H1 (cell line): Measurements from ENCODE around the gene GSTA1. TPM values are rescaled to one million over a fixed set of nuclear protein-coding genes. Genes with fewer than 3 reads are reported as not detected.

Source experiments
- CTCF ChIA-PET: fragments of 300-600 bp; sonication (Branson Sonifier 250); formaldehyde crosslinking; loops from one replicate; lab custom pipeline; 2021; ENCODE audit not compliant: partially characterized antibody; lab: Charles Lee
- POLR2A ChIA-PET: fragments of 300-600 bp; sonication (Branson Sonifier 250); formaldehyde crosslinking; loops from one replicate; lab custom pipeline; 2021; ENCODE audit warnings: inconsistent platforms; ENCODE audit not compliant: partially characterized antibody; lab: Charles Lee
- DNase-seq, 2 experiments: peaks; one replicate each; pipeline versions ENCODE4 v3.0.0 to v3.0.0-alpha.2; 2010 to 2022; ENCODE audit warnings: low spot score in 2 of 2, low read depth in 1 of 2, mixed read lengths in 1 of 2
- FAIRE-seq: peaks from 2 replicates; lab custom pipeline; 2011; peaks lifted over from hg19 to GRCh38; lab: Jason Lieb, UNC
- H2AFZ ChIP-seq: 2 replicates; pipeline ENCODE4 v1.8.1; 2012; ENCODE audit warnings: low read length, inconsistent platforms
- H2AK5ac ChIP-seq: 2 replicates; pipeline ENCODE4 v1.6.1; 2013; ENCODE audit warnings: low read depth, low read length
- H2BK120ac ChIP-seq: replicated peaks from 2 replicates; pipeline ENCODE3; 2013; ENCODE audit warnings: low read depth, low read length, inconsistent platforms
- H2BK12ac ChIP-seq: 2 replicates; pipeline ENCODE4 v1.6.1; 2013; ENCODE audit warnings: low read depth, low read length
- H2BK15ac ChIP-seq: 2 replicates; pipeline ENCODE4 v1.6.1; 2013; ENCODE audit warnings: low read length
- H2BK20ac ChIP-seq: 2 replicates; pipeline ENCODE4 v1.6.1; 2013; ENCODE audit warnings: low read length
- H2BK5ac ChIP-seq: 2 replicates; pipeline ENCODE4 v1.6.1; 2013; ENCODE audit warnings: low read depth, low read length
- H3K14ac ChIP-seq: 2 replicates; pipeline ENCODE4 v1.6.1; 2013; ENCODE audit warnings: inconsistent platforms; ENCODE audit not compliant: insufficient read length
- H3K18ac ChIP-seq: 2 replicates; pipeline ENCODE4 v1.6.1; 2013; ENCODE audit warnings: low read length; ENCODE audit errors: extremely low read depth
- H3K23ac ChIP-seq: 2 replicates; pipeline ENCODE4 v1.6.1; 2013; ENCODE audit warnings: inconsistent platforms; ENCODE audit not compliant: insufficient read length
- H3K23me2 ChIP-seq: 2 replicates; pipeline ENCODE4 v1.6.1; 2013; ENCODE audit warnings: low read depth, low read length
- H3K27ac ChIP-seq: 2 replicates; pipeline ENCODE4 v1.6.1; 2011; ENCODE audit warnings: low read depth, low read length, inconsistent platforms
- H3K27me3 ChIP-seq, 4 experiments: replicated peaks in 1 of 4; 1 replicate in 1 of 4; 2 replicates in 3 of 4; pipeline versions ENCODE4 v1.6.1 to v1.8.1; 2011 to 2013; ENCODE audit warnings: low read length in 3 of 4, mild to moderate bottlenecking in 3 of 4, inconsistent platforms in 2 of 4, mixed read lengths in 2 of 4, moderate library complexity in 1 of 4; ENCODE audit not compliant: control insufficient read depth in 3 of 4, insufficient read depth in 3 of 4; ENCODE audit errors: extremely low read depth in 1 of 4
- H3K36me3 ChIP-seq, 4 experiments: 2 replicates each; pipeline versions ENCODE4 v1.6.1 to v1.8.1; 2011 to 2013; ENCODE audit warnings: mild to moderate bottlenecking in 4 of 4, low read length in 3 of 4, moderate library complexity in 2 of 4, control low read depth in 1 of 4, inconsistent platforms in 1 of 4; ENCODE audit not compliant: insufficient read depth in 4 of 4, control insufficient read depth in 2 of 4
- H3K4ac ChIP-seq: replicated peaks from 2 replicates; pipeline ENCODE3; 2013; ENCODE audit warnings: low read length, low read depth, mixed read lengths, inconsistent platforms; ENCODE audit not compliant: insufficient read length
- H3K4me1 ChIP-seq, 4 experiments: replicated peaks in 1 of 4; 1 replicate in 1 of 4; 2 replicates in 3 of 4; pipeline versions ENCODE4 v1.6.1 to v1.8.1; 2011 to 2013; ENCODE audit warnings: low read length in 3 of 4, inconsistent platforms in 2 of 4, mixed read lengths in 1 of 4; ENCODE audit not compliant: insufficient read depth in 4 of 4, control insufficient read depth in 3 of 4
- H3K4me2 ChIP-seq, 2 experiments: 2 replicates each; pipeline versions ENCODE4 v1.6.1 to v1.8.1; 2011 to 2013; ENCODE audit warnings: low read depth in 2 of 2, low read length in 2 of 2, control low read depth in 1 of 2, inconsistent platforms in 1 of 2, mild to moderate bottlenecking in 1 of 2; ENCODE audit not compliant: insufficient read depth in 1 of 2
- H3K4me3 ChIP-seq, 4 experiments: fragments of 200-600, 300-600 bp in 1 of 4; sonication (generic), shearing (Covaris generic), sonication (Bioruptor Twin) in 1 of 4; 2 replicates each; pipeline versions ENCODE4 v1.5.1 to v1.8.1; 2011 to 2016; ENCODE audit warnings: low read length in 4 of 4, low read depth in 3 of 4, control low read depth in 2 of 4, inconsistent platforms in 2 of 4, mild to moderate bottlenecking in 2 of 4, mixed read lengths in 1 of 4, moderate library complexity in 1 of 4; ENCODE audit not compliant: insufficient read depth in 2 of 4; ENCODE audit errors: extremely low read depth in 1 of 4
- H3K56ac ChIP-seq: replicated peaks from 2 replicates; pipeline ENCODE3; 2013; ENCODE audit warnings: low read depth, mild to moderate bottlenecking, mixed read lengths, low read length, inconsistent platforms; ENCODE audit not compliant: insufficient read length
- H3K79me1 ChIP-seq: 2 replicates; pipeline ENCODE4 v1.6.1; 2013; ENCODE audit warnings: low read depth, low read length, control low read depth
- H3K79me2 ChIP-seq, 2 experiments: 2 replicates each; pipeline versions ENCODE4 v1.6.1 to v1.8.1; 2012 to 2013; ENCODE audit warnings: low read length in 2 of 2, mild to moderate bottlenecking in 2 of 2, inconsistent platforms in 1 of 2; ENCODE audit not compliant: insufficient read depth in 2 of 2, control insufficient read depth in 1 of 2
- H3K9ac ChIP-seq, 4 experiments: replicated peaks in 1 of 4; 1 replicate in 1 of 4; 2 replicates in 3 of 4; pipeline versions ENCODE4 v1.6.1 to v1.8.1; 2011 to 2013; ENCODE audit warnings: low read depth in 3 of 4, low read length in 3 of 4, control low read depth in 2 of 4, mild to moderate bottlenecking in 2 of 4, moderate library complexity in 2 of 4, inconsistent platforms in 1 of 4; ENCODE audit errors: extremely low read depth in 1 of 4
- H3K9me3 ChIP-seq, 2 experiments: 2 replicates each; pipeline versions ENCODE4 v1.6.1 to v1.8.1; 2012 to 2013; ENCODE audit warnings: mild to moderate bottlenecking in 2 of 2, moderate library complexity in 2 of 2, control low read depth in 1 of 2, inconsistent platforms in 1 of 2, low read depth in 1 of 2, low read length in 1 of 2, mixed read lengths in 1 of 2; ENCODE audit not compliant: insufficient read depth in 2 of 2
- H4K20me1 ChIP-seq, 2 experiments: replicated peaks in 1 of 2; 2 replicates each; pipeline versions ENCODE3 to v1.8.1; 2011 to 2013; ENCODE audit warnings: inconsistent platforms in 2 of 2, low read length in 2 of 2, mild to moderate bottlenecking in 1 of 2; ENCODE audit not compliant: insufficient read depth in 2 of 2, control insufficient read depth in 1 of 2
- H4K5ac ChIP-seq: 2 replicates; pipeline ENCODE4 v1.6.1; 2013; ENCODE audit warnings: low read length, low read depth, mixed read lengths, inconsistent platforms; ENCODE audit not compliant: insufficient read length
- H4K8ac ChIP-seq: 2 replicates; pipeline ENCODE4 v1.8.0; 2013; ENCODE audit warnings: mild to moderate bottlenecking, moderate library complexity, low read length, inconsistent platforms; ENCODE audit not compliant: insufficient read depth; ENCODE audit errors: extremely low read depth
- H4K91ac ChIP-seq: replicated peaks from 2 replicates; pipeline ENCODE3; 2013; ENCODE audit warnings: low read length, mixed read lengths, inconsistent platforms; ENCODE audit not compliant: insufficient read length
- ASH2L ChIP-seq: fragments of 200-600, 300-600 bp; sonication (generic); IDR thresholded peaks from one replicate; pipeline ENCODE4 v1.7.1; 2017; ENCODE audit warnings: low read length
- BACH1 ChIP-seq: IDR thresholded peaks from 2 replicates; pipeline ENCODE4 v1.6.1; 2012; ENCODE audit warnings: low read length, improper control_type of control experiment
- BRCA1 ChIP-seq: IDR thresholded peaks from 2 replicates; pipeline ENCODE4 v1.6.1; 2012; ENCODE audit warnings: low read depth, low read length, improper control_type of control experiment
- CREB1 ChIP-seq: IDR thresholded peaks from 2 replicates; pipeline ENCODE4 v1.6.1; 2012; ENCODE audit warnings: inconsistent platforms
- CTBP2 ChIP-seq: IDR thresholded peaks from 2 replicates; pipeline ENCODE4 v1.7.0; 2011; ENCODE audit warnings: borderline replicate concordance, mild to moderate bottlenecking, moderate library complexity, mixed read lengths, low read length; ENCODE audit not compliant: insufficient read depth, insufficient read length
- GTF2F1 ChIP-seq: IDR thresholded peaks from 2 replicates; pipeline ENCODE4 v1.6.1; 2012; ENCODE audit warnings: low read depth, low read length, improper control_type of control experiment, borderline replicate concordance
- JUND ChIP-seq: IDR thresholded peaks from 2 replicates; pipeline ENCODE4 v1.6.1; 2011; ENCODE audit warnings: mild to moderate bottlenecking, improper control_type of control experiment, low read length
- KDM1A ChIP-seq: fragments of 200-600, 300-600 bp; sonication (generic); IDR thresholded peaks from 2 replicates; pipeline ENCODE4 v1.7.1; 2016; ENCODE audit warnings: mild to moderate bottlenecking, low read length, borderline replicate concordance
- NRF1 ChIP-seq: IDR thresholded peaks from 2 replicates; pipeline ENCODE4 v1.6.1; 2011; ENCODE audit warnings: mild to moderate bottlenecking, low read depth, low read length, improper control_type of control experiment
- TEAD4 ChIP-seq: IDR thresholded peaks from 2 replicates; pipeline ENCODE4 v1.6.1; 2012; ENCODE audit warnings: low read depth, low read length, inconsistent platforms, mixed read lengths
- WGBS, 2 experiments: shearing (Covaris generic) in 1 of 2; methylation state at CpG; one replicate each; pipeline versions ENCODE4 v1.1.6 to v1.1.7; 2013 to 2015; ENCODE audit warnings: low lambda C conversion rate in 2 of 2, mixed read lengths in 2 of 2, inconsistent platforms in 1 of 2, low coverage in 1 of 2, missing lambda C conversion rate in 1 of 2; ENCODE audit not compliant: insufficient replicate concordance in 2 of 2, insufficient coverage in 1 of 2, insufficient read length in 1 of 2; ENCODE audit errors: extremely low coverage in 1 of 2, missing lambda C conversion rate in 1 of 2; 5-methylcytosine and 5-hydroxymethylcytosine counted together
- polyA plus RNA-seq, 7 experiments: library from polyadenylated mRNA; depleted of rRNA in 3 of 7; stranded (reverse) in 5 of 7; unstranded in 2 of 7; fragments of >200 nt in 5 of 7; fragments of 200-250 nt in 2 of 7; gene quantifications; 1 replicate in 5 of 7; 2 replicates in 1 of 7; 4 replicates in 1 of 7; pipeline versions ENCODE4 v1.2.1 to v1.2.3, GENCODE V29; 2011 to 2013; ENCODE audit warnings: missing spikeins in 2 of 7, mixed read lengths in 2 of 7
- total RNA-seq: library from RNA; stranded (reverse); fragmentation: NEBNext Ultra II Directional; extraction: Animal tissue kit (Norgen Biotek cat#: 25700); gene quantifications from 2 replicates; pipeline ENCODE4 v1.2.1, GENCODE V29; 2021
- TF ChIP-seq, protein P1 (sequence below): IDR thresholded peaks from 2 replicates; pipeline ENCODE4 v1.6.1; 2011; ENCODE audit warnings: low read length, improper control_type of control experiment
- TF ChIP-seq, protein P2 (sequence below): IDR thresholded peaks from 2 replicates; pipeline ENCODE4 v1.6.1; 2012; ENCODE audit warnings: low read length, inconsistent platforms

Gene GSTA1
- total and polyA plus RNA-seq, 2 of the 8 experiments (the other 6 are each of a cell fraction or from before 2014, with no cell fraction given), result 0.08 TPM; not detected in 1

DNA sequence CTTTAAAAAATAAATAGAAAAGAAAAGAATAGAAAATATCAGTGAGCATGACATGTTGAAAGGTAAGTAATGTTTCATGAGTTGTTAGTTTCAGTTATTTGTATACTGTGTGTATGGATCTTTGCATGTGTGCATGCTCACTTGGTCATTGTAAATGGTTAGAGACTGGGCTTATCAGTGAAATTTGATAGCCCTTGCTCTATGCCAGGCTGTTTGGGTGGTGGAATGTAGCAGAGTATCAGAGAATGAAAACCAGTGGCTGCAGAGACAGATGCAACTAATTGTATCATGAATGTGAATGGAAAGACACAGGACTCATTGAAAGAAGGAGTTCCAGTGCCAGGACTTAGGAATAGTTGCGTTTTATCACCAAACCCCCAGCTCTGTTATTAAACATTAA is 44.5 kb downstream of the GSTA1 start:
- Histone ChIP-seq H3K27ac (no peak overlapping the region), H4K5ac (no peak overlapping the region), H3K18ac (no peak overlapping the region), H3K9ac (no peak overlapping the region), H4K20me1 (no peaks in the 10 kb centered on the region), H3K36me3 (no peaks in the 10 kb centered on the region), H4K91ac (no peak overlapping the region), H3K79me1 (no peaks in the 10 kb centered on the region), H2BK5ac (no peak overlapping the region), H2BK120ac (no peak overlapping the region), H2BK20ac (no peak overlapping the region), H2AFZ (no peak overlapping the region), H3K23ac (no peak overlapping the region), H4K8ac (no peak overlapping the region), H3K79me2 (no peaks in the 10 kb centered on the region), H3K14ac (no peak overlapping the region), H2BK15ac (no peak overlapping the region), H3K27me3 (no peaks in the 10 kb centered on the region), H3K4me2 (no peak overlapping the region), H3K4me1 (no peaks in the 10 kb centered on the region), H3K4ac (no peak overlapping the region), H2BK12ac (no peak overlapping the region), H3K23me2 (no peaks in the 10 kb centered on the region), H3K4me3 (no peak overlapping the region), H3K9me3 (no peaks in the 10 kb centered on the region), H3K56ac (no peak overlapping the region), H2AK5ac (no peak overlapping the region)
- no peak for DNase-seq
- CTCF ChIA-PET, result no interaction called here
- 88% methylated on average over 1 of the region's 1 CpG; no CpG with 5 or more reads in 1 of the 2 experiments for WGBS, 2 experiments
- POLR2A ChIA-PET, result interaction anchor here (0.6 kb wide), 1 partner anchor 224 kb away, joined by 3 read pairs; no protein-coding TSS in a partner anchor
- FAIRE-seq, result no peak
- no peak for TF ChIP-seq GTF2F1
- no peak for TF ChIP-seq NRF1
- no peak for TF ChIP-seq KDM1A
- no peak for TF ChIP-seq CREB1
- TF ChIP-seq BRCA1, result no peak
- no peak for TF ChIP-seq CTBP2
- no peak for TF ChIP-seq TEAD4
- no peak for TF ChIP-seq JUND
- TF ChIP-seq, protein P1, sequence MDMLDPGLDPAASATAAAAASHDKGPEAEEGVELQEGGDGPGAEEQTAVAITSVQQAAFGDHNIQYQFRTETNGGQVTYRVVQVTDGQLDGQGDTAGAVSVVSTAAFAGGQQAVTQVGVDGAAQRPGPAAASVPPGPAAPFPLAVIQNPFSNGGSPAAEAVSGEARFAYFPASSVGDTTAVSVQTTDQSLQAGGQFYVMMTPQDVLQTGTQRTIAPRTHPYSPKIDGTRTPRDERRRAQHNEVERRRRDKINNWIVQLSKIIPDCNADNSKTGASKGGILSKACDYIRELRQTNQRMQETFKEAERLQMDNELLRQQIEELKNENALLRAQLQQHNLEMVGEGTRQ, result no peak
- TF ChIP-seq, protein P2, sequence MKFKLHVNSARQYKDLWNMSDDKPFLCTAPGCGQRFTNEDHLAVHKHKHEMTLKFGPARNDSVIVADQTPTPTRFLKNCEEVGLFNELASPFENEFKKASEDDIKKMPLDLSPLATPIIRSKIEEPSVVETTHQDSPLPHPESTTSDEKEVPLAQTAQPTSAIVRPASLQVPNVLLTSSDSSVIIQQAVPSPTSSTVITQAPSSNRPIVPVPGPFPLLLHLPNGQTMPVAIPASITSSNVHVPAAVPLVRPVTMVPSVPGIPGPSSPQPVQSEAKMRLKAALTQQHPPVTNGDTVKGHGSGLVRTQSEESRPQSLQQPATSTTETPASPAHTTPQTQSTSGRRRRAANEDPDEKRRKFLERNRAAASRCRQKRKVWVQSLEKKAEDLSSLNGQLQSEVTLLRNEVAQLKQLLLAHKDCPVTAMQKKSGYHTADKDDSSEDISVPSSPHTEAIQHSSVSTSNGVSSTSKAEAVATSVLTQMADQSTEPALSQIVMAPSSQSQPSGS, result no peak
- no peak for TF ChIP-seq ASH2L
- no peak for TF ChIP-seq BACH1
